GM21367 (cell line): ENCODE measurements around the gene KAT8.
"Not testable (repeated sequence)": the region's sequence is repeated elsewhere in the genome, so short reads cannot be mapped to it uniquely, and the experiment has no call there.

Experiments used
- ATAC-seq: cut with Tn5 transposase; IDR thresholded peaks from one replicate; pipeline ENCODE4 v1.9.1; 2021; ENCODE audit not compliant: unreplicated experiment

KAT8 gene

GRCh38 chr16:31144418-31144817 is 27.0 kb downstream of the KAT8 start:
- ATAC-seq, result not testable (repeated sequence)

GRCh38 chr16:31145398-31145990 is 28.0 kb downstream of the KAT8 start:
- ATAC-seq, result no peak

DNA sequence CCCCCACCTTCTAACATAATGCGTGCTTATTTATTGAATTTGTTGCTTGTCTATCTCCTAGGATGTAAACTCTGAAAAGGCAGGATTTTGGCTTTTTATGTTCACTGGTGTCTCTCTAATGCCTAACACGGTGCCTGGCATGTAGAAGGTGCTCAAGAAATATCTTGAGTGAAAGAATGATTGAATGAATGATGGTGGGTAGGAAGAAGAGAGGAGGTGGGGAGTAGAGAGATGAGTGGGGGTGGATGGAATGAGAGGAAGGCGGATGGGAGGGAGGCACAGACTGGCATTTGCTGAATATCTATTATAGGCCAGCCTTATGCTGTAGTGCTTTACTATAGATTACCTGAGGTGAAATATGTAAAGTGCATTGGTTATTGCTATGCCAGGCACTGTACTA is 30.1 kb downstream of the KAT8 start:
- no peak for ATAC-seq

- no peak for ATAC-seq
Measured at GRCh38 chr16:31148281-31148728, 30.8 kb downstream of the KAT8 start.

DNA sequence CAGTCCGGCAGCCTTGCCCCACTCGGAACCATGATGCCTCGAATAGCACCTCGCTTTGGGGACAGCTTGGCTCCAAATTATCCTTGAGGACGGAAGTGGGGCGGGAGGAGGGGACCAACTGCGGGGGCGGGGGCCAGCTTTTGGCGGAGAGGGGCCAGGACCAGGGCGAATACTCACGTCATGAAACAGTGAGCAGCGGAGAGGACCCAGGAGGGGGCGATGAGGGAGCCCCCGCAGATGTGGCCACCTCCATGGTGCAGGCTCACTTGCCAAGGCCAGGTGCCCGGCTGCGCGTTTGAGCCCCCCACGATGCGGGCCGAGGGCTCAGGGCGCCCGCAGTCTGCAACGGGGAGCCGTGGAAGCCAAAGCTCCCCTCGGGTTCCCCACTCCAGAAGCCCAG is 31.4 kb downstream of the KAT8 start:
- no peak for ATAC-seq

DNA sequence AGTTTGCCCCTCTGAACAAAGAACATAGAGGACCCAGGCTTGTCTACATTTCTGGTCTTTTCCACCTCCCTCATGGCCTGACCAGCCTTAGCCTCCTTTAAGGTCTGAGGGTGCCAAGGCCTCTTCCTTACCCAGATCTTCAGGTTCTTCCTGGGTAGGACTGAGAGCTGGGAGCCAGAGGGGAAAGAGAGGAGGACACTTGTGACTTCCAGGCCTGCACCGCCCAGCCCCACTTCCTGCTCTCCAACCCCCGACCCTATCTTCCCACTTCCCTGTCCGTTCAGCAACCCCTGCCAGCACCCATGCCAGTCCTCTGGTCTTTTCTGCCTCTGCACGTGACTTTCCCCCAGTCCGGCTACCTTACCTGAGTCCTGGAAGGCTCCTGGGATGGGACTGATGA is 31.9 kb downstream of the KAT8 start:
- ATAC-seq, result no peak

GRCh38 chr16:31149894-31150890 is 32.7 kb downstream of the KAT8 start, which contains the start of gene PRSS36:
Gene PRSS36 (minus strand): TSS chr16:31150066. CDS start chr16:31150035, 31 bp downstream.
- no peak for ATAC-seq

GRCh38 chr16:31150976-31151375 is 33.5 kb downstream of the KAT8 start:
- not testable (repeated sequence) for ATAC-seq

DNA sequence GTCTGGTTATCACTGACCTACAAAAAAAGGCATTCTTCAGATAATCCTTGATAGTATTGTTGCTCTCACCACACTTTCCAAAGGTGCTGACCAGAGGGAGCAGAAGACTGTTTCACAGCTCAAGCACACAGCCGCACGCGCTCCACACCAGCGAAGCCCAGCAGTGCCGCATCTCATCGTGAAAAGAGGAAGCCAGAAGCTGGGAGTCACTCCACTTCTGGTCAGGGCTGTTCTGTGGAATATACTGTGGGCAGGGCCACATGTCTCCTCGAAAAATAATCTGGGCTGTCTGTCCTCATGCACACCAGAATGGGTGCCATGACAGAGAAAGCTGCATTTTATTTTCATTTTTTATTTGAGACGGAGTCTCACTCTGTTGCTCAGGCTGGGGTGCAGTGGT is 39.7 kb downstream of the KAT8 start:
- no peak for ATAC-seq

DNA sequence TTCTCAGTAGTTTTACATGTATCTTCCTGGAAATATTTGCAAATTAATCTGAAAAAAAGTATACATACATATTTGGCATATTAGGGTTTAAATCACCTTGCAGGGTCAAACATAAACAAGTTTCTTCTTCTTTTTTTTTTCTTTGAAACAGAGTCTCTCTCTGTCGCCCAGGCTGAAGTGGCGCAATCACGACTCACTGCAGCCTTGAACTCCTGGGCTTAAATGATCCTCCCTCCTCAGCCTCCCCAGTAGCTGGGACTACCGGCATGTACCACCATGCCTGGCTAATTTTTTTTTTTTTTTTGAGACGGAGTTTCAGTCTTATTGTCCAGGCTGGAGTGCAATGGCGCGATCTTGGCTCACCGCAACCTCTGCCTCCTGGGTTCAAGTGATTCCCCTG is 49.9 kb downstream of the KAT8 start:
- no peak for ATAC-seq

DNA sequence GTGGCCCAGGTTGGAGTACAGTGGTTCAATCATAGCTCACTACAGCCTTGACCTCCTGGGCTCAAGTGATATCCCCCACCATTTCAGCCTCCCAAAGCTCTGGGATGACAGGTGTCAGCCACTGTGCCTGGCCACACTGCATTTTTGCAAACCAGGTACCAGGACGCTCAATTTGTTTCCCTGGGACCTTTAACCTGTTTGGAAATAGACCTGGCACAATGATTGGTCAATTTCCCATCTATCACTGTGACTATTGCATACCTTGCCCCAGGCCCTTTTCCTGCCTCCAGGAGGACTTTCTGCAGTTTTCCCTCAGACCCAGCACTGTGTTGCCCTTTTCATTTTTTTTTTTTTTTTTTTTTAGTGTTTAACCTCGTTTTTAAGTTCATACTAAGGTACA is 51.4 kb downstream of the KAT8 start:
- no peak for ATAC-seq

DNA sequence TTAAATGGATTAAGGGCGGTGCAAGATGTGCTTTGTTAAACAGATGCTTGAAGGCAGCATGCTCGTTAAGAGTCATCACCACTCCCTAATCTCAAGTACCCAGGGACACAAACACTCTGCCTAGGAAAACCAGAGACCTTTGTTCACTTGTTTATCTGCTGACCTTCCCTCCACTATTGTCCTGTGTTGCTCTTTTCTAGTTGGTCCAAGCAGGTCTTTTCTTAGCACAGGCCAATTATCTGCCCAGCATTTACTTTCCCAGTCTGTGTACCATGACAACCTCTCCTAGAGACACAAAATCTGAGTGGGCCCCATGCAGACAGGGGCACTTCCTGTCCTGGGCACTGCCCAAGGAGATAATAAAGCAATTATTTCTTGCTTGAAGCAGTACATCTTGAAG is 52.6 kb downstream of the KAT8 start:
- not testable (repeated sequence) for ATAC-seq

GRCh38 chr16:31177136-31177535 is 59.7 kb downstream of the KAT8 start:
- no peak for ATAC-seq

DNA sequence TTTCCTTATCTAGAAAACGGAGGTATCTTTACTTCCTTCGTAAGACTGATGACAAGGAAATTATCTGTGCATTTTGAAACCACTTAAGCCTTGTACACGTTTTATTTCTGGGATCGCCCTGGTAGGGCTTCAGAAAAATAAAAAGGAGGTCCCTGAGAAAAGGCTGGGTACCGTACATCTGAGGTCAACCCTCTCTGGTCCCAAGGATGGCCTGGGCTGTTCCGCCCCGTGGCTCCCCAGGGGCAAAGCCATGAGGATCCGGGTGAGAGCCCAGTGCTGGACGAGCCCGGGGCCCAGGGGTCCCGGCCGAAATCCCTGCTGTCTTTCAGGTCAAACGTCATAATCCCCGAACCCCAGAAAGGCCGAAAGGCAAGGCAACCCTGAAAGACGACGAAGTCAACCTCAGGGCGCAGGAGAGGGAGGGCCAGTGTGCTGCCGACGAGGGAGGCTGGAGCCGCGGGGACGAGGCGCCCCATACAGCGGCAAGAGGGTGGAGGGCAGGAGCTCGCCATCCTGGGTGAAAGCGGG is 61.8 kb downstream of the KAT8 start:
- ATAC-seq, result peak; percentile 1

- peak; percentile 49 for ATAC-seq
Measured at GRCh38 chr16:31179747-31180459, 62.4 kb downstream of the KAT8 start, which contains the start of gene FUS. Gene FUS (plus strand): TSS chr16:31180139. CDS start chr16:31180215, 76 bp downstream.
